Nephron progenitor cell (in vitro differentiated cells): Measurements from ENCODE around the gene RAP2B.
"Not testable (repeated sequence)": the region's sequence is repeated elsewhere in the genome, so short reads cannot be mapped to it uniquely, and the experiment has no call there.

Experiments
- DNase-seq: peaks from one replicate; pipeline ENCODE4 v3.0.0; 2021
- H3K27ac Mint-ChIP-seq: 2 replicates; pipeline ENCODE4 v1.8.0; 2021; ENCODE audit warnings: mild to moderate bottlenecking, moderate library complexity, mixed read lengths
- H3K27me3 Mint-ChIP-seq: 2 replicates; pipeline ENCODE4 v1.8.0; 2021; ENCODE audit warnings: mild to moderate bottlenecking, low read depth, mixed read lengths; ENCODE audit not compliant: poor library complexity
- H3K36me3 Mint-ChIP-seq: 2 replicates; pipeline ENCODE4 v1.8.0; 2021; ENCODE audit warnings: low read depth, mixed read lengths
- H3K4me1 Mint-ChIP-seq: 2 replicates; pipeline ENCODE4 v1.8.0; 2021; ENCODE audit warnings: mixed read lengths
- H3K4me3 Mint-ChIP-seq: 2 replicates; pipeline ENCODE4 v1.8.0; 2021; ENCODE audit warnings: mild to moderate bottlenecking, moderate library complexity, mixed read lengths
- H3K9me3 Mint-ChIP-seq: 2 replicates; pipeline ENCODE4 v1.8.0; 2021; ENCODE audit warnings: mild to moderate bottlenecking, moderate library complexity, mixed read lengths
- CTCF ChIP-seq: fragments of 200-600 bp; sonication (generic); IDR thresholded peaks from 2 replicates; pipeline ENCODE4 v1.5.0; 2021; ENCODE audit warnings: antibody characterized with exemption

Gene RAP2B

GRCh38 chr3:153161714-153162512 lies at the start of gene RAP2B:
TSS of gene RAP2B (plus strand) at chr3:153162226. CDS start at chr3:153162694, 468 bp downstream.
- H3K4me1 Mint-ChIP-seq, result peaks cover 50% of the 10 kb centered on the region
- no peaks in the 10 kb centered on the region for H3K27me3 Mint-ChIP-seq
- H3K27ac Mint-ChIP-seq, result peak within 1 kb of the TSS; percentile 99
- peaks cover 18% of the 10 kb centered on the region for H3K36me3 Mint-ChIP-seq
- no peaks in the 10 kb centered on the region for H3K9me3 Mint-ChIP-seq
- DNase-seq, result peak; percentile 98
- TF ChIP-seq CTCF, result no peak
- H3K4me3 Mint-ChIP-seq, result peak within 1 kb of the TSS; percentile 99

DNA sequence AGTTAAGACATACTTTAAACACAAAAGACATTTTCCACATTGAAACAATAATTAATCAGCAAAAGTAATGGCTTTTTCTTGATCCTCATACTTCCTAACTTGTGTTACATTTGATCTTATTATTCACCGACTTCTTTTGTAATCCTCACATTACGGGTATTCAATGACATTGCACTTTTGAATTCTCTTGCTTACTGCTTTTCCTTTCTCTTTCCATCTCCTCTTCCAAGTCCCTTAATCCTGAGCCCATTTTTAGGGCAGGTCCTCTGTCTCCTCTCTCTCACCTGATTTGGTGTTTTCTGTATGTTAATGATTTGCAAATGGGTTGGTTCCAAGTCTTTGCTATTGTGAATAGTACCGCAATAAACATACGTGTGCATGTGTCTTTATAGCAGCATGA lies 48.5 kb upstream of the RAP2B start:
- no peak overlapping the region for H3K27ac Mint-ChIP-seq

GRCh38 chr3:153114270-153114669 lies 47.8 kb upstream of the RAP2B start:
- not testable (repeated sequence) for H3K36me3 Mint-ChIP-seq, DNase-seq, H3K27me3 Mint-ChIP-seq, H3K4me3 Mint-ChIP-seq, H3K27ac Mint-ChIP-seq, H3K4me1 Mint-ChIP-seq, H3K9me3 Mint-ChIP-seq

More for the DNA sequence above, 48.5 kb upstream of the RAP2B start:
- peaks cover 7% of the 10 kb centered on the region for H3K27me3 Mint-ChIP-seq
- H3K36me3 Mint-ChIP-seq, result no peaks in the 10 kb centered on the region
- H3K4me3 Mint-ChIP-seq, result no peak overlapping the region
- H3K9me3 Mint-ChIP-seq, result peaks cover 4% of the 10 kb centered on the region
- no peak for DNase-seq
- no peaks in the 10 kb centered on the region for H3K4me1 Mint-ChIP-seq
- TF ChIP-seq CTCF, result no peak

DNA sequence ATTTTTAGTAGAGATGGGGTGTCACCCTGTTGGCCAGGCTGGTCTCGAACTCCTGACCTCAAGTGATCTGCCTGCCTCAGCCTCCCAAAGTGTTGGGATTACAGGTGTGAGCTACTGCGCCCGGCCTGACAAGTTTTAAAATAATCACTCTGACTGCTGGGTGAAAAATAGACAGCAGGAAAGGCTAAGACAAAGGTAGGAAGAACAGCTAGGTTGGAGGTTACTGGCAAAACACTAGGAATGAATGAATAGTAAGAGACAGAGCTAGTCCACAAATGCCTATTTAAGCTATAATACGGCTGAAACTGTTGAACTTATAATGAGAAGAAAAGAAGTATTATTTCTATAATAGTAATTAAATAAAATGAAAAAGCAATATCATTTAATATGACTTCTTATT lies 46.7 kb upstream of the RAP2B start:
- TF ChIP-seq CTCF, result no peak
- no peak for DNase-seq
- peaks cover 4% of the 10 kb centered on the region for H3K9me3 Mint-ChIP-seq
- H3K27ac Mint-ChIP-seq, result no peak overlapping the region
- no peaks in the 10 kb centered on the region for H3K36me3 Mint-ChIP-seq
- H3K4me3 Mint-ChIP-seq, result no peak overlapping the region
- H3K27me3 Mint-ChIP-seq, result peaks cover 7% of the 10 kb centered on the region
- H3K4me1 Mint-ChIP-seq, result no peaks in the 10 kb centered on the region

DNA sequence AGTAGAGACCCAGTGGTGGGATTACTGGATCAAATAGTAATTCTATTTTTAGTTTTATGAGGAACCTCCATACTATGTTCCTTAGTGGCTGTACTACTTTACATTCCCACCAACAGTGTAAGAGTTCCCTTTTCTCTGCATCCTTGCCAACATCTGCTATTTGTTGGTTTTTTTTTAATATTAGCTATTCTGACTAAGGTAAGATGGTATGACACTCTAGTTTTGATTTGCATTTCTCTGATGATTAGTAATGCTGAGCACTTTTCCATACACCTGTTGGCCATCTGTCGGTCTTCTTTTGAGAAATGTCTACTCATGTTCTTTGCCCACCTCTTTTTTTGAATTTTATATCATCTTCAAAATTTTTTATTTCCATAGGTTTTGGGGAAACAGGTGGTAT lies 34.2 kb upstream of the RAP2B start:
- H3K4me1 Mint-ChIP-seq, result peaks cover 6% of the 10 kb centered on the region
- peaks cover 10% of the 10 kb centered on the region for H3K27me3 Mint-ChIP-seq
- H3K36me3 Mint-ChIP-seq, result no peaks in the 10 kb centered on the region
- DNase-seq, result no peak
- H3K9me3 Mint-ChIP-seq, result peaks cover 21% of the 10 kb centered on the region
- H3K4me3 Mint-ChIP-seq, result no peak overlapping the region
- no peak overlapping the region for H3K27ac Mint-ChIP-seq
- no peak for TF ChIP-seq CTCF

DNA sequence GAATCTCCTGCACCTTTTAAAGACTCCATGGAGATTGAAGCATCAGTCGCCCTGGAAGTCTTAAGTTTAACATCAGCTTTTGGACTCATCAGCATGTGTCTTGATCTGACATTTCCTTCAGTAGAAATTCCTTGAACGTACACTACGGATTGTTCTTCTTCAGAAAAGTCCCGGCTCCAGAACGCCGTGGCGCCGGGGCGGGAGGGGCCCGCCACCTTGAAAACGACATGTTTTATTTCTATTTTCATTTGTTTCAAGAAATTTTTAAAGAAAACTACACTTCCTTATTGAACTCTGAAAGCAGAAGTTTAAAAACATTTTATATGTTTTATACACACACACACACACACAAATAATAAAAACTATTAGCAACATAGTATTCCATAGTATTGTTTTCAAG lies 32.6 kb upstream of the RAP2B start:
- no peak for DNase-seq
- Mint-ChIP-seq H3K4me1 (peaks cover 6% of the 10 kb centered on the region), H3K27me3 (peaks cover 10% of the 10 kb centered on the region), H3K36me3 (no peaks in the 10 kb centered on the region), H3K27ac (no peak overlapping the region), H3K4me3 (no peak overlapping the region), H3K9me3 (peaks cover 11% of the 10 kb centered on the region)
- TF ChIP-seq CTCF, result no peak
